Stimulated activated naive CD8-positive, alpha-beta T cell treated with anti-CD3 and anti-CD28 coated beads, Interleukin-15, Interleukin-2, amounts not matched to agents 100 U/mL and 50 U/mL, for 24 hours (primary cell): ENCODE measurements around the gene PSMD3.
"Not testable (repeated sequence)": the region's sequence is repeated elsewhere in the genome, so short reads cannot be mapped to it uniquely, and the experiment has no call there.

Experiments
- ATAC-seq: fragments of 150-1000 bp; cut with Tn5 transposase; one replicate; pipeline ENCODE4 v1.10.0; 2021
- DNase-seq: peaks from one replicate; pipeline ENCODE4 v3.0.0; 2021

PSMD3 gene

DNA sequence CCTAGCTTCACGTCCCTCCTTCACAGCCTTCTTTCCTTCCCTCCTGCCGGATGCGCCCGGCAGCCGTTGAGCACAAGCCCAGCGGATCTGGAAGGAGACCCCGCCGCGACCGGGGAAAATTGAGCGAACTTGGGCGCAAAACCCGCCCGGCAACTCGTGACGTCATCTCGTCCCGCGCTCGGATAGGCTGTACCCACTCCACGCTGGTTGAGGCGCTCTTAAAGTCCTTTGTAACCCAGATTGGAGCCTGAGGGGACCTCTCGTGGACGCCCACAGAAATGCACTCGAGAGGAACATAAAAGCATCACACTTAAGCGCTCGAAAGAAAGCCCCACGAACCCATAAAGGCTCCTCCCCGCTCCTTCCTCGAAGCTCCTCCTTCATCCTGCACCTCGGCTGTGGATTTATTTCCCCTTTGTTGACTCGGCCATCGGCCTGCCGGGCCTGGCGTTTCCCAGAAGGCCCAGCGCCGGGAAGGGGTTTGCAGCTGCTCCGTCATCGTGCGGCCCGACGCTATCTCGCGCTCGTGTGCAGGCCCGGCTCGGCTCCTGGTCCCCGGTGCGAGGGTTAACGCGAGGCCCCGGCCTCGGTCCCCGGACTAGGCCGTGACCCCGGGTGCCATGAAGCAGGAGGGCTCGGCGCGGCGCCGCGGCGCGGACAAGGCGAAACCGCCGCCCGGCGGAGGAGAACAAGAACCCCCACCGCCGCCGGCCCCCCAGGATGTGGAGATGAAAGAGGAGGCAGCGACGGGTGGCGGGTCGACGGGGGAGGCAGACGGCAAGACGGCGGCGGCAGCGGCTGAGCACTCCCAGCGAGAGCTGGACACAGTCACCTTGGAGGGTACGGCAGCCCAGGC, at the start of gene PSMD3:
Gene PSMD3, plus strand, starts transcription at position 457 of the 856 bp plus-strand sequence. Its CDS starts 164 bp downstream, at position 621.
- peak; percentile 99 for ATAC-seq

DNA sequence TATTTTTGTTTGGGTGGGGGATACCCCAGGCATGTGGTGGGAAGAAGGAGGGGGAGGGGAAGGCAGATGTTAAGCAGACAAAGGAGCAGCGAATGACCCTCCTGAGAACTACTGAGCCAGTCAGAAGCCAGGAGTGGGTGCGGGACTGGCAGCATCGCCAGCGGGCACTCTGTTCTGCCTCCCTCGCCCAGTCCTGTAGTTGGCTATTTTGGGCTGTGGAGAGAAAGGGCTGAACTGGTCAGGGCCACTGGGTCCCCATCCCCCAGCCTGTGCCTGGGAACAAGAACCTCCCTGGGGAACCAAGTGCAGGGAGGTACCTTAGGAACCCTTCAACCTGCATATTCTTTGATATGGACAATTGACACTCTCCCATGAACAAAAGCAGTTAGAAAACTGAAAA, 46.7 kb upstream of the PSMD3 start:
- ATAC-seq, result no peak
- DNase-seq, result no peak

More for the DNA sequence above, at the start of gene PSMD3:
- DNase-seq, result peak; percentile 97

DNA sequence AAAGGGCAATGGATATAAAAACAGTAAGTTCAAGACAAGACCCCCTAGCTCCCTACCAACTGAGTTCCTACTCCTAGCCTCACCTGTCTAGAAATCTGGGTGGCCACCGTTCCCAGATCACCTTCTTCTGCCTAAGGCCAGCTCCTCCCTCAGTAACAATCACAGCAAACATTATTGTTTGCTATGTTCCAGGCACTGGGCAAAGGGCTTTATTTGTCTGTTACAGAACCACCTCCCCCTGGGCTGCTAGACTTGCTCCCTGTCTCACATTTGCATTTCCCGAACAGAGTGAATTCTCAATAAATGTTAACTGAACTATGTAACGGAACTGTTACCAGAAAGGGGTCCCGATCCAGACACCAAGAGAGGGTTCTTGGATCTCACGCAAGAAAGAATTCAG, 46.3 kb upstream of the PSMD3 start:
- ATAC-seq, result no peak

DNA sequence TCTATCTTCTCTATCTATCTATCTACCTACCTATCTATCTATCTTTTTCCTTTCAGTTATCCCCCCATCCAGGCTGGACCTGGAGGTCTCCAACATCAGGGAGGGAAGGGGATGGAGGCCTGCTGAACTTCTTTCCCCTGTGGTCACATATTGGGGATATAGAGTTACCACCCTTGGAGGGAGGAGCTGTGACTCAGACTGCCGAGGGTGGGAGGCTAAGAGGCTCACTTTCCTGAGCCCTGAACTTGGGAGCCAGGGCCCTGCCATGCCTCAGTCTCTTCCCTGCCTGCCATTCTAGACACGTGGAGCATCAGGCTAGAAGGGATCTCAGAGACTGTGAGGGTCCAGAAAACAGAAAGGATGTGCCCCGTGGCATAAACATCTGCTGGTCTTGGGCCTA, 44.7 kb upstream of the PSMD3 start:
- ATAC-seq, result no peak
- no peak for DNase-seq

More for the DNA sequence above, 46.3 kb upstream of the PSMD3 start:
- DNase-seq, result no peak

DNA sequence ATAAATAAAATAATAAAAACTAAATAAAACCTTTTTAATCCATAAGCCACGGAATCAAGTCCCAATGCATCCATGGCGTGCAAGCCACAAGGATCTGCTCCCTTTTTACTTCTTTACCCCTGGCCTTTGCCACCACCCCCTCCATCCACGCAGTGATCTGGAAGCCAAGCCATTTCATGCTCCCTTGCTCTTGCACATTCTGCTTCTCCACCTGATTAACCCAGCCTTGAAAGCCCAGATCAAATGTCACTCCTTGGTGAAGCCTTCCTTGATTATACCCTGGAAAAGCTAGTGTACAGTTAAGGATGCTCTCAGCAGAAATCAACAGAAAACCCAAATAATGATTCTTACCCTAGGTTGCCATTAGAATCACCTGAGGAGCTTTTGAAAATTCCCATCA, 43.2 kb upstream of the PSMD3 start:
- DNase-seq, result no peak
- ATAC-seq, result no peak

DNA sequence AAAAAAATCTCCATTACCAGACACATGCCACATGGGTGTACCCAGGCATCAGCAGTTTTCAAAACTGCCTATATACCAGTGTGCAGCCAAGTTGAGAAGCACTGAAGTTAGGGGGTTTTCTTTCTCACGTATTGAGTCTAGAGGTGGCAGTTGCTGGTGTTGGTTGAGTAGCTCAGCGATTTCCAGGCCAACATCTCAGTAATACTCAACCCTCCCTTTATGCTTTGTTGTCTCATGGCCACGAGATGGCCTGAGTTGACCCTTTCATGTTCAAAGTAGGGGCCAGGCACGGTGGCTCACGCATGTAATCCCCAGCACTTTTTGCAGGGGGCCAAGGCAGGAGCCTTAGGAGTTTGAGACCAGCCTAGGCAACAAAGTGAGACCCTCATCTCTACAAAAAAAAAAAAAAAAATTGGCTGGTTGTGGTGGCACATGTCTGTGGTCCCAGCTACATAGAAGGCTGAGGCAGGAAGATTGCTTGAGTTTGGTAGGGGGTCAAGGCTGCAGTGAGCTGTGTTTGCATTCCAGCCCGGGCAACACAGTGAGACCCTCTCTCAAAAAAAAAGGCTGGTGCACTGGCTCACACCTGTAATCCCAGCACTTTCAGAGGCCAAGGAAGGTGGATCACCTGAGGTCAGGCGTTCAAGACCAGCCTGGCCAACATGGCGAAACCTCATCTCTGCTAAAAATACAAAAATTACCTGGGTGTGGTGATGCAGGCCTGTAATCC, 42.3 kb upstream of the PSMD3 start:
- no peak for DNase-seq

DNA sequence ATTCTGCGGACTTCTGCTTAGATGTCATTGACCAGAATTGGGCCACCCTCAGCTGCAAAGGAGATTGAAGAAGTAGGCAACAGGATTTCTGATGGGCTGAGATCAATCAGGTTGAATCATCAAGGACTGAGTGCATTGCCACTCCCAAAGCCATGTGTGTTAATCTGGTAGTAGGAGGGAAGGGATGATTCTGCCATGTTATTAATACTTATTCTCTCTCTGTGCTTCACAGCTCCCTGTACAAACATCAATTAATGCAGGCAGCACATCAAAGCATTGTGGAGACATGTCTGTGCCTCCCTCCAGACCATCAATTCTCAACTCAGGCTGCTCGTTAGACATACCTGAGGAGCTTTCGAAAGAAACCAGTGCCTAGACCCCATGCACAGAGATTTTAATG, 41.5 kb upstream of the PSMD3 start:
- ATAC-seq, result no peak

More for the DNA sequence above, 42.3 kb upstream of the PSMD3 start:
- ATAC-seq, result no peak

DNA sequence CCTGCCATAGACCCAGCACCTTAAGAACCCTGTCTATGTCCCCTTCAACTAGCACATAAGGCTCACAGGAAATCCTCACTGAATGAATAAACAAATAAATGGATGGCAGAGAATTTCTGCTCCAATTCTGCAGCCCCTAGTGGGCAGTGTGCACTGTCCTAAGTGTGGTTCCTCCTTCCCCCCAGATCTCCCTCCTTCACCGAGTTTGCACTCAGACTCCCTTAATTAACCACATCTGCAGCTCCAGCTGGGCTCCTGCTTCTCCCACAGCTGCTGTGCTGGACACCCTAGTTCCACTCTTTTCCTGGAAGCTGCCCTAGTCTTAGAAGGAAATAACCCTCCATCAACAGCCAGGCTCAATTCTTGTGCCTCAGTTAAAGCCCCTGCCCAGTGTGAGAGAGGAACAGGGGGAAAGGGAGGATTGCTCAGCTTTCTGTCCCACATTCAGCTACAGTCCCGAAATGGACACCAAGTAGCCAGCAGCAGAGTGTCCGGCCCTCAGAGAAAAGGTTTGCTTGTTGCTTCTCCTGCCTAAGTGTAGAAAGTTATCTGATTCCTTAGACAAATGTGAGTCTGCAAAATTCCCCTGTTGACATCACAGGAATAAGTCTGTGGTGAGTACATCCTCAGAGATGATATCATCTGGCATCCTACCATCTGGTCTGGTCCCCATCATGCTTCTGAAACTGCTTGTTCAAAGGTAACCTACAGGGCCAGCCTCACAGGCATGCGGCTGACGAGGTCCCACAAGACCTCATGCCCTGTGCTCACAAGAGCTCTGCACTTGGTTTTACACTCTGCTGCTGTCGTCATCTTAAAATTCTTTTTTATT, 40.8 kb upstream of the PSMD3 start:
- peak; percentile 51 for DNase-seq
- peak; percentile 96 for ATAC-seq

More for the DNA sequence above, 41.5 kb upstream of the PSMD3 start:
- DNase-seq, result no peak

DNA sequence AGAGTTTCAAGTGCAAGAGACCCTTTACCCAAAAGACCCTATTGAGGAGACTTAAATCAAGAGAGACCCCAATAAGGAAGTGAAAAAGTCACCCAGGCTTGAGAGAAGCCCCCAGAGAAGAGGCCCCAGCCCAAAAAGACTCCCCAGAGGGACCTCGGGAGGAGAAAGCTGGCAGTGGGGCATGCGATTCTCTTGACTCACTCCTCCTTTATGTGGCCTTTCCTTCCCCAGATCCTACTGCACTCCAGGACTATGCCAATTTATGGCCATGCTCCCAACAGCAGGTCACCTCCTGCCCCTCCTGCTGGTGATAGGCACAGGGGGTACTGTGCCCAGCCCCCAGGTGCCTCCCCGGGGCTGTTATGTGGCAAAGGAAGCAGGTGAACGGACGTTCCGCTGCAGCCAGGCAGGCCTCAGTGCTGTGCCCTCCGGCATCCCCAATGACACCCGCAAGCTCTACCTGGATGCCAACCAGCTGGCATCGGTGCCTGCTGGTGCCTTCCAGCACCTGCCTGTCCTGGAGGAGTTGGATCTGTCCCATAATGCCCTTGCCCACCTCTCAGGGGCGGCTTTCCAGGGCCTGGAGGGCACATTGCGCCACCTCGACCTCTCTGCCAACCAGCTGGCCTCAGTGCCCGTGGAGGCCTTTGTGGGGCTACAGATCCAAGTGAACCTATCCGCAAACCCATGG, 36.8 kb upstream of the PSMD3 start:
- ATAC-seq, result no peak
- DNase-seq, result no peak

DNA sequence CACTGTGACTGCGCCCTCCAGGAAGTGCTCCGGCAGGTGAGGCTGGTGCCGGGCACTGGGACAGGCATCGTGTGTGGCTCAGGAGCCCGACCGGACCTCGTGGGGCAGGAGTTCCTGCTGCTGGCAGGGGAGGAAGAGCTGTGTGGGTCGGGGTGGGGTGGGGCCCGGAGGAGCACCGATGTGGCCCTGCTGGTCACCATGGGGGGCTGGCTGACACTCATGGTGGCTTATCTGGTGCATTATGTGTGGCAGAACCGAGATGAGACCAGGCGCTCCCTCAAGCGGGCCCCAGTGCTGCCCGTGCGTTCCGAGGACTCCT, 36.3 kb upstream of the PSMD3 start:
- DNase-seq (no peak), ATAC-seq (no peak)

DNA sequence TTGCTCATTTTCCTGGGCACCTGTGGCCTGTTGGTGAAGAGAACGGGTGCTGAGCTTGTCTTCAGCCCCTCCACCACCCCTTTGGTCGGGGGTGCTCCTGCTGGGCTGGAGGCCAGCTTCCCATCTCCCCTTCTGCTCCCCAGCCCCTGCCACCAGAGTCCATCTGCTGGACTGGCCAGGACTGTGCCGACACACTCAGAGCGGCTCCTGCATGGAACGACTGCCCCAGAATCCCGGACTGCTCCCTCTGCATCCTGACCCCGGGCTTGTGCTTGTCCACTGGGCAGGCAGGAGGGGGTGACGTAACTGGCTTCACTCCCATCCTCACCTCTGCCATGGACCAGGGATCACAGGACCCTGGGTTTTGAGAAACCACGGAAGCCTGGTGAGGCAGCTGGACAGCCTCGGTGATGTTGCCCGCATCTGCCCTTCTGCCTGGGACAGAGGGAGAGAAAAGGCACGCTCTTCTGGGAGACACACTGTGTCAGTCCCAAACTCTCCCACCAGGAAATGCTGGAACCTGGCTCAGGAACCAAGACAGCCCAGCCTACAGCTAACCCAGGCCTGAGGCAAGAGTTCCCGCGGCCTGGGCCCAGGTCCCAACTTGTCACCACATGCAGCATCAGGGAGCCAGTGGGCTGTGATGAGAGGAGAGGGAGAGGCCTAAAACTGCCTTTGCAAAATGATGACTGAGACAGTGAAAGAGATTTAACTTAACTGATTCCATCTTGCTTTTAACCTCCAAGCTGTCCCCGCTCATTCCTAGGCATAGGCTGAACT, 33.9 kb upstream of the PSMD3 start:
- DNase-seq (no peak), ATAC-seq (no peak)

DNA sequence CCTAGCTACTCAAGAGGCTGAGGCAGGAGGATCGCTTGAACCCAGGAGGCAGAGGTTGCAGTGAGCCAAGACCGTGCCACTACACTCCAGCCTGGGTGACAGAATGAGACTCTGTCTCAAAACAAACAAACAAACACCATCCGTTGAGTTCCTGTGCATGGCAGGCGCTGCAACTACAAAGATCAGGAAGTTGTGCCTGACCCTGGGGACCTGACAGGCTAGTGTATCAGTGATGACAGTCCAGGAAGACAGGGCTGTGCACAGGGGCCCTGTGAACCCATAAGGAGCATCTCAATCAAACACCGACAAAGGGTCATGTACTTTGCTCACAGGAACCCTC, 32.1 kb upstream of the PSMD3 start:
- not testable (repeated sequence) for DNase-seq, ATAC-seq

DNA sequence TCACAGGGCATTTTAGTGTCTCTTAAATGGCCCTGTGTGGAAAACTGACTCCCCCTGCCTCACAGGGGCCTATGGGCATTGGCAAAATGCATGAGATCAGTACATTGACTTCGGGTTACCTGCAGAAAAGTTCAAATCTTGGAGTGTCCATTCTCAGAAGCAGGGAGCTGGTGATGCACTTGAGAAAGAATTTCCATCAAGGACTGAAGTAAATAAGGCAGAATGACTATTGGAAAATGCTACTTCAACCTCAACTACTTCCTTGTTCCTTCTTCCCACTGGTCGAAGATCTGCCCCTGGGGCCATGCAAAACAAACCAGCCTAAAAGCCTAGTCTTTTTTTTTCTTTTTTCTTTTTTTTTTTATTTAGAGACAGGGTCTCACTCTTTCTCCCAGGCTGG, 31.6 kb upstream of the PSMD3 start:
- DNase-seq, result no peak
- ATAC-seq, result no peak

DNA sequence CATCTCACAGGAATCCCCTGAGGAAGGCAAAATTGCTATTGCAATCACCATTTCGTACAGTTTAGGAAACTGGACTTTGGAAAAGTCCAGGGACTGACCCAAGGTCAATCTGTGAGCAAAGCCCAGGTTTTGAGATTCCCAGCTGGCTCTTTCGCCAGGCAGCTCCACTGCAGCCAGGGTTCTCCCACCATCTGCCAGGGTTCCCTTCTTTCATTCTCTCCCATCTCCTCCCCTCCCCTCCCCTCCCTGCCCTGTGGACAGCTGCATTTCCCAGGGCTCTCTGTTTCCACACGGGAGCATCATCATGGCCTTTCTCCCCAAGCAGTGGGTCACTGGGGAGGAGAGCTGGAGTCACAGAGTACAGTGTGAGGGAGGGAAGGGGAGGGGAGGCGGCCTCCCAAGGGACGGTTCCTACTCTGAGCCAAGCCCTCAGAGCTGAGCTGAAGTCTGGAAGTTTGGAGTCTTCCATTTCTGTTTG, 29.7 kb upstream of the PSMD3 start:
- ATAC-seq, result no peak
- DNase-seq, result no peak

DNA sequence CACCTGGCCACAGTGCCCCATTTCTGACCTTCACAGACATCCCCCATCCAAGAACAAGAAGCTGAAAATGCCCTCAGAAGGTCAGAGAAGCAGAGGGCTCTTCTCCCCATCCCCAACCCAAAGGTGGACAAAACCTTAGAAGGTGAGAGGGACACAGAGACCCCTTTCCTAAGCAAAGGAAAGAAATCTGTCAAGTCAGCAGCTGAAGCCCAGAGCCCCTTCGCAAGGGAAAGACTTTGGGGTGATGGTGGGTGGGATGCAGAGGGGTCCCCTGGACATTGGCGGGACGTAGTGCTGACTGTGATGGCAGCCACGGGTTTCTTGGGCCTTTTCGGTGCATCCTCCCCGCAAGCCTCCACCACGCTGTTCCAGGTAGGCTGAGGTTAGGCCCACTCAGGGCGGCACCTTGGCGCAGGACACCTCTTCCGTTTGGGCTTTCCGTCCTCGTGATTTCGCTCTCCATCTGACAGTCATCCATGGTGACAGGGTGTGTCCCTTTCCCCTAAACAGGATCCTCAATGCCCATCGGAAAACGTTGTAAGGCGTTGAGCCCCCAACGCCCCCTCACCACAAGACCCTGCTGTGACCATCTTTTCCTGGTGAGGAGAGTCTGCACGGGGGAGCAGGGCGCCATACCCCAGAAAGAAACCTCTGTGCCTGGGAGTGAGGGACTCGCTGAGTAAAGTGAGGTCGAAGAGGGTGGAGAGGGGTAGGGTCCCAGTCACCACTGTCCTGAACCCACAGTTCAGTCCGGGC, 28.5 kb upstream of the PSMD3 start:
- ATAC-seq (peak; percentile 7), DNase-seq (no peak)

DNA sequence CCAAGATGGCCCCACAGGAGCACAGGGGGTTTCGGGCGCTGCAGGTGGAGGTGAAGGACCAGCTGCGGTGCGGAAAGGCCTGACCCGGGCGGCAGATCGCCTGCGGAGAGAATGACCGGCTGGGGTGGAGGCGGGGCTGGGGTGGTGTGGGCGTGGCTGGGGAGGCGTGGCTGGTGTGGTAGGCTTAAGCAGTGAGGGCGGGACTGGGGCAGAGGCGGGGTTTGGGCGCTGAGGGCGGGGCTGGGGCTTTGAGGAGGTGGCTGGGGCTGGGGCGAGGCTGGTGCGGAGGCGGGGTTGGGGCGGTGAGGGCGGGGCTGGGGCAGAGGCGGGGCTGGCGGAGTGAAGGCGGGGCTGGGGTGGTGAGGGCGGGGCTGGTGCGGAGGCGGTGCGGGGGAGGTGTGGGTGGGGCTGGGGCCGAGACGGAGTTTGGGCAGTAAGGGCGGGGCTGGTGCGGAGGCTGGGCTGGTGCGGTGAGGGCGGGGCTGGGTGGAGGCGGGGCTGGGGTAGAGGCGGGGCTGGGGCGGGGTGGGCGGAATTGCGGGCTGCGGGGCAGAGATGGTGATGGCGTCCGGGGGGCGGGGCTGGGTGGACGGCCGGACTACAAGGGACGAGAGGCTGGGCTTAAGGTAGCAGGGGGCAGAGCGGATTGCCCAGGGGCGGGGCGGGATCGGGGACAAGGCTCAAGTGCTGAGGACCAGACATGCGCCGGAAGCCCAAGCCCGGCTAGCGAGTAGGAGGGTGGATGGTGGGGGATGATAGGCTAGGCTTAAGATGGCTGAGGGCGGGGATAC, 27.7 kb upstream of the PSMD3 start:
- DNase-seq, result peak; percentile 94

DNA sequence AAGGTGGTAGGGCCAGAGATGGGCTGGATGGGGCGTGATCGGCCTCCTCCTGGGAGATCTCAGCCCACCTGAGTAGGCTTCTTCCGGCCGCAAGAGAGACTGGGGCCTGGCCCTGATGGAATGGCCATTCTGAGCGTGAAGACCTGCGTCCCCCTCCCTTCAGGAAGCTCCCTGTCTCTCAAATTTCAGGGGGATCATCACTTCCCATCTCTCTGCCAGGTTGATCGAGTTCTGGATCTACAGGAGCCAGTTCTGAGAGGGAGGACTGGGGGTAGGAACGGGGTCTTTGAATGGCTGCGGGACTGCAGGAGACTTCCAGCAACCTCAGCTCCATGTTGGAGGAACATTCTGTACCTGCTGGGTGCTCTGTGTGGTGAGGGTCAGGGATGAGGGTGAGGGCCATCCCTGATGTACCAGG, 27.1 kb upstream of the PSMD3 start:
- ATAC-seq, result no peak
- no peak for DNase-seq

More for the DNA sequence above, 27.7 kb upstream of the PSMD3 start:
- peak; percentile 84 for ATAC-seq

DNA sequence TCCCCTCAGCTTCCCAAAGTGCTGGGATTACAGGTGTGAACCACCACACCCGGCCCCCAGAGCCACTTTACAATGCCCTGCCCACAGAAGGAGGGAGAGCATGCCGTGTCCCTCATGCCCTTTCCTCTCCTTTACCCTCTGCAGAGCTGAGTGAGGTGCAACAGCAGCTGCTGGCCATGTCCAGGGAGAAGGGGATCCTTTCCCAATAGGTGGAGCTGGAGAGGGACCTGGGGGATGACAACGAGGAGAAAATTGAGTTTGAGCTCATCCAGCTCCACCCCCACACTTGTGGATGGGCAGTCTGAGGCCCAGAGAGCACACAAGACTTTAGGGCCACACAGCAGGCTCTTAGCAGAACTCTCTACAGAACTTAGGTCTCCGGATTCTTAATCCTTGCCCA, 25.7 kb upstream of the PSMD3 start:
- ATAC-seq (no peak), DNase-seq (no peak)

DNA sequence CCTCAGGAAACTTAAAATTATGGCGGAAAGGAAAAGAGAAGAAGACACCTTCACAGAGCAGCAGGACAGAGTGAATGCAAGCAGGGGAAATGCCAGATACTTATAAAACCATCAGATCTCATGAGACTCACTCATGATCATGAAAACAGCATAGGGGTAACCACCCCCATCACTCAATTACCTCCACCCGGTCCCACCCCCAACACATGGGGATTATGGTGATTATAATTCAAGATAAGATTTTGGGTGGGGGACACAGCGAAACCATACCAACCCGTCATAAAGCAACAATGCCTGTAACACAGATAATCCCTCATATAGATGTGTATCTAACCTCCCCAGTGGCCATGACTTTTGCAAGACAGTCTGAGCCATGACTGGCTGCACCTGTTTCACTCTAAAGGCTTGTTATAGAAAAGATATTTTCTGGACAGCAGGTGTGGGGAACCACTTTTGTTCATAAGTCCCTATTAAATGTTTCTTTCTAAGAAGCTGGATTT, 24.8 kb upstream of the PSMD3 start:
- DNase-seq, result no peak
- ATAC-seq, result no peak
